DMS153 (cell line): ENCODE results near the gene MYCL.
"Not testable (repeated sequence)": the region's sequence is repeated elsewhere in the genome, so short reads cannot be mapped to it uniquely, and the experiment has no call there.

ENCODE experiments used
- DNase-seq: peaks from one replicate; lab custom pipeline; 2025; lab: John Stamatoyannopoulos, UW

MYCL gene

GRCh38 chr1:39917825-39918224 lies 16.1 kb upstream of the MYCL start:
- DNase-seq: no peak

GRCh38 chr1:39915499-39916129 lies 13.9 kb upstream of the MYCL start:
- no peak for DNase-seq

GRCh38 chr1:39913136-39913535 lies 11.4 kb upstream of the MYCL start:
- DNase-seq: not testable (repeated sequence)

- DNase-seq: no peak
Observed at GRCh38 chr1:39910263-39910662, 8.5 kb upstream of the MYCL start.

DNA sequence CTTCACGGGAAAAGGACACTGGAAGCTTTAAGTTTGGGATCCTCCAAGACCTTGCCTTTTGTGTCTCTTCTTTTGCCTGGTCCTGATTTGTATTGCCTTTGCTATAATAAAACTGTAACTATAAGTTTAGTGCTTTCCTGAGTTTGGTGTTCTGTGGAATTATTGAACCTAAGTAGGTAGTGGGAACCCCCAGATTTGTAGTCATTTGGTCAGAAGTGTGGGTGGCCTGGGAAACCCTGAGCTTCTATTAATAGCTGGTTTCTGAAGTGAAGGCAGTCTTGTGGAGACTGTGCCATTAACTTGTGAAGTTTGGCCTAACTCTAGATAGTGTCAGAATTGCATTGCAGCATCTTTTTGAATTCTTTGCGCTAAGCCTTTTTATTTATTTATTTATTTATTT lies 6.8 kb upstream of the MYCL start:
- DNase-seq: no peak

DNA sequence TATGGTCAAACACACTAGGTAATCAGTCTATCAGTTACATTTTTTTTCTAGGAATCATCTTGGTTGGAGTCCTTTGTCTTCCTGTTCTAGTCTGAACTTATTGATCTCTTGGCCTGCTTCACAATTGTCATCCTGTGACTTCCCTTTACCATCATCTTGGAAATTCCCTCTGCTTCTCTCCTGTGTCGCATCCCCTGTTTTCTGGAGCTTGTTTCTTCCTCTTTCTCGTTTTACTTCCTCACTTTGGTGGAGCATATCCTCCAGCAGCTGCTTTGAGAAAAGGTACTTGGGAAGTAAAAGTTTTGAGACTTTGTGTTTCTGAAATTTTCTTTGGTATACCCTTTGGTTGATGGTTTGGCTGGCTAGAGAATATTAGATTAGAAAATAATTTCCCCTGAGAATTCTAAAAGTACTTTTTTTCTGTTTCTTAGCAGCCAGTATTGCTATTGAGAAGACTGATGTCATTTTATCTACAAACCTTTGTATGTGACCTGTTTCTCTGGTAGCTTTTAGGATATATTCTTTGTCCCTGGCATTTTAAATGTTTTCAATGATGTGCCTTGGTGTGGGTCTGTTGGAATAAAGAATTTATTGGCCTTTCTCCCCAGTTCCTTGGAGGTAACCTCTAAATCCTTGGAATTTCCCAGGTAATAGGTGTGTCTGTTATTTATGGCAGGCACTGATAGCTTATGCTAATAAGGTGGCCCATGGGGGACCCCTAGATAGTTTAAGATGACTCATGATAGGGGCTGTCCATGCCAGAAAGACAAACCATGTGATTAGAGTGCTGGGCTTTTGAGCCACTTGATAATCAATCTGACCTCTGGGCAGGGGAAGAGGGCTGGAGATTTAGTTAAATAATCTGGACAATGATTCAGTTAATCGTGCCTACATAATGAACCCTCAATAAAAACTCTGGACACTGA lies 6.1 kb upstream of the MYCL start:
- DNase-seq: no peak

GRCh38 chr1:39905172-39905571 lies 3.5 kb upstream of the MYCL start:
- DNase-seq: no peak

DNA sequence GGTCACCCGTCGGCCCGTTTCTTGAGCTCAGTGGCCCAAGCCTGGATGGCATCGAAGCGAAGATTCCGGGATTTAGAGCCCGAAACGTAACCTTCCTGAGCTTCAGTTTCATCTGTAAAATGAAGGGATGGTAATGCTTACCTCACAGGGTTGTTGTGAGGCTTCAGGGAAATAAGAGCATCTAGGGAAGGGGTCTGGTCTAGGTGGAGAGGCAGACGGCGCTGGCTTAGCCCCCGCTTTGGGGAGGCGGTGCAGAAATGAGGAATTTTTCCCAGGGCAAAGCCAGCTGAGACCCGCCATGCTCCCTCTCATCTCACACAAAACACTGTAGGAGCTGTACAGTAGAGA lies 717 bp upstream of the MYCL start:
- DNase-seq: no peak

GRCh38 chr1:39901464-39901713 lies 328 bp downstream of the MYCL start:
- no peak for DNase-seq

DNA sequence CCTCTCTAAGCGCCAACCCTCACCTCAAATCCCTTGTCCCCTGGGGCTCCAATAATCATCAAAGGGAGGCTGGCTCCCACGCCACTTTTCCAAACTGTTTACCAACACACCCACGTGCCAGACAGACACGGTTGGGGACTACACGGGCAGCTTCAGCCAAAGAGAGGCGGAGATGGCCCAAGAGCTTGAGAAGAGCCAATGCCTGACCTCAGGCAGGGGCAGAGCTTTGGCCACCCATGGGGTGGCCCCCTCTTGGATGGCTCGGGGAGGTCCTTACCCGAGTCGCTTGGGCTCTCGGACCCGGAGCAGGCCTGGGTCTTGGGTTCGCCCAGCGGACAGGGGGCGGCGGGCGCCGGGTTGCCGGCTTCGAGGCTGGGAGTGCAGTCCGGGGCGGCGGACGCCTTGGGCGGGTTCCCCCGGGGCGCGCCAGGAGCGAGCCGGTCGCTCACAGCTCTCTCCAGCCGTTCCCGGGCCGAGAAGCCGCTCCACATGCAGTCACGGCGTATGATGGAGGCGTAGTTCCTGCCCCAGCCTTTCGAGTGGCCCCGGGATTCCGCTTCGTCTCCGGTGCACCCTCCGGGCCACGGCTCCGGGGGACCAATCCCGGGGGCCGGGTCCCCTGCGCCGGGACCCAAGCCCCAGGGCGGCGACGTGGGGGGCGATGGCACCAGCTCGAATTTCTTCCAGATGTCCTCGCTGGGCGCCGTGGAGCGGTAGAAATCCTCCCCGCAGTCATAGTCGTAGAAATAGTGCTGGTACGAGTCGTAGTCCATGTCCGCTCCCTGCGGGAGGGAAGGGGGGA lies 854 bp downstream of the MYCL start:
- no peak for DNase-seq

DNA sequence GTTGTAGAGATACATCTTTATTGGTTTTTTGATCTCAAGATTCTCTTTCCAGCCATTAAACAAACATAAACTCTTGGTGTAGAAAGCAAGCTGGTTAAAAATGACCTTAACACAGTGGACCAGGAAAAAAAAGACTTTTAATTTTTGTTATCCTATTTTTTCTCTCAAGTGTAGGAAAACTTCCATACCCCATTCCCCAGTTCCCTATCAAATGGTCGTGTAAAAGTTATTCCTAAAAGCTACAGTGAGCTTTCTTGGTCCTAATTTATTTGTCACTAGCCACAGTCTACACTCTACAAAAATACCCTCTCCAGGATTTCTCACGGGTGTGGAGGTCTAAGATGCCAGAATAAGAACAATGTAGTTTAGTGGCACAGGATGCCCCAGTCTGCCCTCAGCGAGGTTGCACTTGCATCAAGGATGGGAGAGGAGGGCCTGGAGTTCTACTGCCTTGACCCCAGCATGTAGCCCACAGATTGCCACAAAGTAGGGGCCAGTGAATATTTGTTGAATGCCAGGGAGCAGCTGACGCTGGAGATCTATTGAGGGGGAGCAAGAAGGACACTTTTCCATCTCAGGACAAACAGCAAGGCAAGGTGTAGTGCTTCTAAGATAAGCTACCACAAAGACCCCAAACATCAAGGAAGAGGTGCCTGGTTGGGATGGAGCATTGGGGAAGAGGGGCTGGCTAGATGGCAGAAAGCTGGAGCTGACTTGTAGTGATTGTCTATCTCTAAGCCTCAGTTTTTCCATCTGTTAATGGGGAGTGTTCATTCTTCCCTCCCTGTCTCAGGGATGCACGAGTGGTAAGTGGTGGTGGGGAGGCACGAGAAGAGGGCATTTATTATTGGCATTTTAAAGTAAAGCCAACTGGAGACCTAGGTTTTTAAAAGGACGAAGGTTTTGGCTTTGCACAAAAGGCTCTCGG lies 1.8 kb downstream of the MYCL start:
- no peak for DNase-seq

DNA sequence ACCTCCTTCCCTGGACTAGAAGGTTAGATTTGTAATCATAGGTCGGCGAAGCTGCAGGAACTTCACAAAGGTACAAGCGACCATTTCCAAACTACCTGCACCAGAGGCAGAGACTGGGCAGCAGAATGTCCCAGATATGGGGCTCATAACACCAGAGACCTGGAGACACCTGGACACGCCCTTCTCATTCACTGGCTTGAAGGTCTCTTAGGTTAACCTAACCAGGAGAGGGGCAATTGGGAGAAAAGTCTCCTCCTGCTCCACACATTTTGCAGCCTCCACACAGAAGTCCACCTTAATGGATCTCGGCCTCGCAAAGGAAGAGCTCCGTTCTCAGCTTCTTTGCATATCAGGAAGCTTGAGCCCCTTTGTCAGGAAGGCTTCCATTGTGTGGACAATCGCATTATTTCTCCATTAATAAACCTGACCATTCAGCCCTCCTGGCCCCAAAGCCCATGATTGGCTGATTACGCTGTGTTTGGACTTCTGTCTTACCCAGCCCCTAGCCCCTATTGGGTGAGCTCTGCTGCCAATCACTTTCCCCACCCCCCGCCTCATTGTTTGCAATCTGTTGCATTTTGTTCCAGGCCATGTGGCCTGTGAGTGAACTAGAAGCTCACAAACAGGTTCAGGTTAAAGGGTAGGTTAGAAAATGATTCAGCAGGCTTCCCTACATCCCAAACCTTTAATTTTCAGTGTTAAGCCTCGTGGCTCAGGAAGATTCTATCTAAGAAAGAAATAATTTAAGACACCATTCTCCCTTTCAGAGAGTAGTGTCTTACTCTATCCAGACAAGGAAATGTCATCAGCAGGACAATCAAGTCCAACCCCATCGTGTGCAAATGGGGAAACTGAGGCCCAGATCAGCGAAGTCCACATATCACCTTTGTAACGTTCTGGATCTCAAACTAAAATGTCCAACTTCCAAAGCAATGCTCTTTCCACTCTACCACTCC lies 2.8 kb downstream of the MYCL start:
- DNase-seq: peak; percentile 98

DNA sequence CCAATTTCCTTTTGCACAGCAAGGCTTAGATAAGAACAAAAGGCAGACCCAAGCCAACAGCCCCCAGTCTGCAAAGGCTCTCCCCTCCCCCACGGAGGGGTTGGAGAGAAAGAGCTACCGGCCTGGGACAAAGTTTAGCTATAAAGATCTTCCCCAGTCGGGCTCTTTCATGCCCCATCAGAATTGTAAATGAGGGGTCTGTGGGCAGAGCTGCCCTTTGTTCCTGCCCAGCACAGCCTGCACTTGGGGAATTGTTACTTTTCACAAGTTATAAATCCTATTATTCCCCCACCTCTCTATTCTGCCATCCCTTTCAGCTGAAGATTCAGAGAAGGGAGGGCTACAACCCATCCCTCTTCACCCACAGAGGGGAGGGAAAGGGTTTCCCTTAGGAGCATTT lies 3.5 kb downstream of the MYCL start:
- DNase-seq: no peak

DNA sequence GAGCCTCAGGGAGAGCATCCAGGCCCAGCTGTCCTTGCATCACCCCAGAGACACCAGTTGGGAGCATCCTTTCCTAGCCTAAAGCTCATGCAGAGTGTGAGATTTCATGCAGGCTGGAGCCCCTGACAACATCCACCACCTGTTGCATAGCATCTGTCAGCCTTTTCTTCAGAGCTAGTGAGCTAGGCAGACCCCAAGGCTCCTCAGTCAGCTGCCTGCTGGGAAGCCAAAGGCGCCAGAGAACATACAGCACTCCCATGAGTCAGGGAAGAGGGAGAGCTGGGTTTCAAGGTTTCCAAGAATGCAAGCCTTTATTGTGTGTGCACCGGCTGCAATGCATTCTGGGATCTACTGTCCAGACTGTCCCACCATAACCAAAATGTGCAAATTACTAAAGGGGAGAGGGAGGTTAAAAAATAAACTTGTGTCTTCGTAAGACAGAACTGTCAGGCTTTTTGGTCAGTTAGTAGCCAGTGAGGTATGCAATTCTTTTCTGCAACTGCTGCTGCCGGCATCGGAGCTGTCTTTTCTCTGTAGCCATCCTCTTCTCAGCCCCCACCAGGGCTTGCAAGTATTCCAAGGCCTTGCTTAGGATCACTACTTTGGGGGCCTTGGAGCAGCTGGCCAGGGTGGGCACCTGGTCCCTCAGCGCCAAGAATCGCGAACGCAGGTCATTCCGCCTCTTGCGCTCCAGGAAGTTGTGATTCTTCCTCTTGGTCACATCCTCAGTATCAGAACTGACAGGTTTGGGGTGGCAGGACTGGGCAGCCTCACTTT lies 4.6 kb downstream of the MYCL start:
- no peak for DNase-seq

- DNase-seq: no peak
Observed at GRCh38 chr1:39895731-39896480, 5.8 kb downstream of the MYCL start.

DNA sequence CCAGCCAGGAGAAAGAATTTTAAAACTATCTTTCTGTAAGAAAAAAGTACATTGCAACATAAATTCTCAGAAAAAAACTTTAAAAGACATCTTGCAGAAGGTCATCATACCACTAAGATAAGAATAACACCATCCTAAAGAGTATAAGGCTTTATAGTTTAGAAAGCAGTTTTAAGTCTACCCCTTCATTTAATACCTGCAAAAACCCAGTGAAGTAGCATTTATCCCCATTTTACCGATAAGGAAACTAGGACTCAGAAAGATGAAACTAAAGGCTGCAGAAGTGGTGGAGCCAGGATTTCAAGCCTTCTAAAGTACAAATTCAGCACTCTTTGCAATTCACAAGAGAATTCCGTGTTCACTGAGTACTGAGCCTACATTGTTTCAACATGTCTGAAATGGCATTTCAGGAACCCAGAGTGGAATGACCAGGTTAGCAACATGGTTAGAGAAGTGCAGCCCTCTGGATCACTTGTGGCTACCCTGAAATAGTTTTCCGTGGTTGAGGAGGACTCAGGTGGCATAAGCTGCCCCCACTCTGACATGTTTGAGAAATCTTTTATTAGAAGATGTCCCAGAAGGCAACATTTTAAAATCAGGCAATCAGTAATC lies 6.7 kb downstream of the MYCL start:
- no peak for DNase-seq

DNA sequence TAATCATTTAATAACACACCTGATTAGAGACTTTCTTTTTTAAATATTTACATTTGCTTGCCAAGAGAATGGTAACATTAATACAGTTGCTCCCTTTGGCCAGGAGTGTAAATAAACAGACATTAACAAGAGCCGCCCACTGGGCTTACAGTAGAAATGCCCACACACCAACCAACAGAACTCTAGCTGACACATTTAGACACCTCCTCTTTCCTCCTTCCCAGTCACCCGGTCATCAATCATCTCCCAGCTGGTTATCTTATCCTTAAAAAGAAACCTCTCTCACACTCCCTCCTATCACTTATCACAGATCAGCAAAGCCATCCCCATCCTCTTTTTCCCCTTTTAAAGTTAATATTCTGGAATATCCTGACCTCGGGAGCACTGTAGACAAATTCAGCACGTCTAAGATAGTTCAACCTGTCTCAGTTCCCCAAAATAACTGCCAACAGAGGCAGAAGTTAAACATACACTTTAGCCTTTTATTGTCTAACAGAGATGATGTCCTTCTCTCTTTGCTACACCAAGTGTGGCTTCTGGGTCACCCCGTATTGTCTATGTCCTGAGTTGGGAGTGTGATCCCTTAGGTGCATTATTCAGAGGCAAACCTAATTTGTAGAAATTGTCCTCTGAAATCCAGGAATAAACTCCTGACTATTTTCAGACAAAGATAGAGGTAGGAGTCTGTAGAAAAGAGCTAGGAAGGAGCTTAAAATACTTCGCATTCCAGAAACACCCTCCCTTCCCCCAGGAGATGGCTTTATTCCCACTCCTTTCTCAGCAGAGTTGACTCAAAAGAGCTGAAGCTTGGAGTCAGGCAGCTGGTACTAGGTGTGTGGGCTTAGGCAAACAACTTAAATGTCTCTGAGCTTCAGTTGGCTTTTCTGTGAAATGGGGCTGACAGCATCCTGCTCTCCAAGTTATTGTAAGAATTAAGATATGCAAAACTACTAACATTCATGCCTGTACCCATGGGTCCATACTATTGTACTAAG lies 8.8 kb downstream of the MYCL start:
- DNase-seq: peak; percentile 90

- no peak for DNase-seq
Observed at GRCh38 chr1:39890880-39891279, 10.8 kb downstream of the MYCL start.
